HepG2 (cell line): ENCODE results near the gene PSMC3IP. TPM values are rescaled to one million over a fixed set of nuclear protein-coding genes. Genes with fewer than 3 reads are reported as not detected.

Source experiments
- AHR ChIP-seq: IDR thresholded peaks from 2 replicates; pipeline ENCODE4 v1.6.1; 2018; ENCODE audit warnings: missing genetic modification reagents, missing compliant biosample characterization
- FOXO1 ChIP-seq: sonication (generic); formaldehyde crosslinking; IDR thresholded peaks from 2 replicates; pipeline ENCODE4 v1.4.0; 2020; ENCODE audit warnings: missing genetic modification reagents
- JUNB ChIP-seq: sonication (generic); formaldehyde crosslinking; IDR thresholded peaks from 2 replicates; pipeline ENCODE4 v1.8.0; 2022; ENCODE audit warnings: missing genetic modification reagents, mild to moderate bottlenecking, borderline replicate concordance
- MXI1 ChIP-seq: IDR thresholded peaks from 3 replicates; pipeline ENCODE4 v1.6.1; 2012; ENCODE audit warnings: low read depth, low read length, inconsistent platforms, borderline replicate concordance
- PAF1 ChIP-seq: IDR thresholded peaks from 2 replicates; pipeline ENCODE4 v1.6.1; 2016; ENCODE audit warnings: missing genetic modification reagents, missing compliant biosample characterization
- SMC3 ChIP-seq: IDR thresholded peaks from 2 replicates; pipeline ENCODE4 v1.6.1; 2011; ENCODE audit warnings: low read length, improper control_type of control experiment
- SRY ChIP-seq: sonication (generic); formaldehyde crosslinking; IDR thresholded peaks from 2 replicates; pipeline ENCODE4 v1.8.0; 2022; ENCODE audit warnings: mild to moderate bottlenecking, missing genetic modification reagents
- TARDBP ChIP-seq: sonication (generic); formaldehyde crosslinking; IDR thresholded peaks from 2 replicates; pipeline ENCODE4 v1.8.0; 2022; ENCODE audit warnings: mild to moderate bottlenecking, missing genetic modification reagents
- YY1 ChIP-seq: IDR thresholded peaks from 2 replicates; pipeline ENCODE4 v1.6.1; 2011; ENCODE audit warnings: low read length, low read depth, moderate library complexity, mild to moderate bottlenecking; ENCODE audit not compliant: insufficient read depth, insufficient replicate concordance
- ZBED4 ChIP-seq: sonication (generic); formaldehyde crosslinking; IDR thresholded peaks from 2 replicates; pipeline ENCODE4 v1.4.0; 2020; ENCODE audit warnings: missing genetic modification reagents, borderline replicate concordance
- ZBTB25 ChIP-seq: IDR thresholded peaks from 2 replicates; pipeline ENCODE4 v1.6.1; 2018; ENCODE audit warnings: missing genetic modification reagents
- ZFX ChIP-seq: sonication (generic); formaldehyde crosslinking; IDR thresholded peaks from 2 replicates; pipeline ENCODE4 v1.4.0; 2020; ENCODE audit warnings: mild to moderate bottlenecking, low read depth, missing genetic modification reagents, moderate library complexity
- ZNF121 ChIP-seq: sonication (generic); formaldehyde crosslinking; IDR thresholded peaks from 2 replicates; pipeline ENCODE4 v1.5.0; 2020; ENCODE audit warnings: mild to moderate bottlenecking, missing genetic modification reagents
- polyA plus RNA-seq, 8 experiments: library from polyadenylated mRNA; depleted of rRNA in 3 of 8; stranded (reverse) in 7 of 8; unstranded in 1 of 8; fragments of >200 nt; fragmentation: Illumina TruSeq in 4 of 8; extraction: Trizol in 4 of 8; gene quantifications; 2 replicates each; pipeline versions ENCODE4 v1.2.1 to v1.2.3, GENCODE V29; 2011 to 2016; ENCODE audit warnings: low read depth in 4 of 8, missing spikeins in 1 of 8, mixed read lengths in 1 of 8; ENCODE audit not compliant: insufficient read depth in 1 of 8
- total RNA-seq, 5 experiments: library from RNA; depleted of rRNA; stranded (reverse); fragments of >200 nt; fragmentation: Illumina TruSeq; extraction: Trizol; gene quantifications; 2 replicates each; pipeline ENCODE4 v1.2.3, GENCODE V29; 2016; ENCODE audit warnings: low read depth in 1 of 5
- TF ChIP-seq, protein P1 (sequence below): sonication (generic); formaldehyde crosslinking; IDR thresholded peaks from 2 replicates; pipeline ENCODE4 v1.4.0; 2020; ENCODE audit warnings: missing genetic modification reagents, low read depth, mild to moderate bottlenecking, borderline replicate concordance
- TF ChIP-seq, protein P2 (sequence below): sonication (generic); formaldehyde crosslinking; IDR thresholded peaks from 2 replicates; pipeline ENCODE4 v1.4.0; 2020; ENCODE audit warnings: missing genetic modification reagents
- TF ChIP-seq, protein P3 (sequence below): IDR thresholded peaks from 2 replicates; pipeline ENCODE4 v1.4.0; 2020; ENCODE audit warnings: mild to moderate bottlenecking, missing genetic modification reagents

The PSMC3IP gene
- total and polyA plus RNA-seq, 2 of the 13 experiments (the other 11 are each of a cell fraction or from before 2014, with no cell fraction given), result 6.5 to 22.4 TPM

DNA sequence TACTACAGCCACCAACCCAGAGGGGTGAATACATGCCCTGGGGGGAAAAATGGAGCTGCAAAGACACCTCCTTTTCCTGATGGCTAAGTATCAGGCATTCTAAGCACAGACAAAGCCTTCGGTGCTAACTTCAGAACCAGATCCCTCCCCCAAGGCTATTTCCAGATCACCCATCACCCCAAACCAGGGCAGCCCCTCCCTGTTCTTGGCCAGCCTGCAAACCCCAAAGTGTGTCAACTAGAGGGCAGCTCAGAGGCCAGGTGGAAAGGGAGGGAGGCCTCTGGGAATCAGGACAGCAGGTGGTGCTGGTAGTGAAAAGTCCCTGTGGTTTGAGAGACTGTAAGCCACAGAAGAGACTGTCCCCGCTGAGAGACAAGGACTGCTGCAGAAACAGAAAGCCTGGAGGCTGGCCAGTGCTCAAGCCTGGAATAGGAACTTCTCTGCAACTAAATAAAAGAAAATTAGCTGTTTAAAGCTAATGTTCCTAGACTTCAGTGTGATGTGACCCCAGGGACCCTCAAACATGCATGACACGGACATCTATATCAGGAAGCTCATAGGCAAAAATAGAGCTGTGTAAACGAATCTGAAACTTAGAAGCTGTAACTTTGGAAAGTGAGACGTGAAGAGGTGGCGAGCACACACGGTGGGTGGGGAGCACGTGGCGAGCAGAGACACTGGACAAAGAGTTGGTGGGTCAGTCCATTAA is 41.1 kb upstream of the PSMC3IP start (continued):
- TF ChIP-seq ZNF121 (peak; percentile 73), PAF1 (CRISPR knock-in tag) (no peak; the same call in none of the 2 replicates), SMC3 (peak; percentile 79), ZBTB25 (CRISPR knock-in tag) (peak; percentile 81), ZBED4 (no peak), SRY (no peak), ZFX (CRISPR knock-in tag) (peak; percentile 72; the same call in 1 of the 2 replicates), YY1 (peak; percentile 18), FOXO1 (CRISPR knock-in tag) (no peak), MXI1 (no peak), AHR (CRISPR knock-in tag) (peak; percentile 68; the same call in 1 of the 2 replicates), TARDBP (CRISPR knock-in tag) (peak; percentile 76), JUNB (no peak)
- TF ChIP-seq, protein P1, sequence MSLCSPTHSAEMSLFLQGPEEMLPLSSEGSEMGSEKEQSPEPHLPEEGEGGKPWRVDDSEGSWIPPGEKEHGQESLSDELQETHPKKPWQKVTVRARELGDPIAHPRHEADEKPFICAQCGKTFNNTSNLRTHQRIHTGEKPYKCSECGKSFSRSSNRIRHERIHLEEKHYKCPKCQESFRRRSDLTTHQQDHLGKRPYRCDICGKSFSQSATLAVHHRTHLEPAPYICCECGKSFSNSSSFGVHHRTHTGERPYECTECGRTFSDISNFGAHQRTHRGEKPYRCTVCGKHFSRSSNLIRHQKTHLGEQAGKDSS (CRISPR knock-in tag), result peak; percentile 82; the same call in 1 of the 2 replicates
- TF ChIP-seq, protein P2, sequence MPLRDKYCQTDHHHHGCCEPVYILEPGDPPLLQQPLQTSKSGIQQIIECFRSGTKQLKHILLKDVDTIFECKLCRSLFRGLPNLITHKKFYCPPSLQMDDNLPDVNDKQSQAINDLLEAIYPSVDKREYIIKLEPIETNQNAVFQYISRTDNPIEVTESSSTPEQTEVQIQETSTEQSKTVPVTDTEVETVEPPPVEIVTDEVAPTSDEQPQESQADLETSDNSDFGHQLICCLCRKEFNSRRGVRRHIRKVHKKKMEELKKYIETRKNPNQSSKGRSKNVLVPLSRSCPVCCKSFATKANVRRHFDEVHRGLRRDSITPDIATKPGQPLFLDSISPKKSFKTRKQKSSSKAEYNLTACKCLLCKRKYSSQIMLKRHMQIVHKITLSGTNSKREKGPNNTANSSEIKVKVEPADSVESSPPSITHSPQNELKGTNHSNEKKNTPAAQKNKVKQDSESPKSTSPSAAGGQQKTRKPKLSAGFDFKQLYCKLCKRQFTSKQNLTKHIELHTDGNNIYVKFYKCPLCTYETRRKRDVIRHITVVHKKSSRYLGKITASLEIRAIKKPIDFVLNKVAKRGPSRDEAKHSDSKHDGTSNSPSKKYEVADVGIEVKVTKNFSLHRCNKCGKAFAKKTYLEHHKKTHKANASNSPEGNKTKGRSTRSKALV (CRISPR knock-in tag), result no peak
- TF ChIP-seq, protein P3, sequence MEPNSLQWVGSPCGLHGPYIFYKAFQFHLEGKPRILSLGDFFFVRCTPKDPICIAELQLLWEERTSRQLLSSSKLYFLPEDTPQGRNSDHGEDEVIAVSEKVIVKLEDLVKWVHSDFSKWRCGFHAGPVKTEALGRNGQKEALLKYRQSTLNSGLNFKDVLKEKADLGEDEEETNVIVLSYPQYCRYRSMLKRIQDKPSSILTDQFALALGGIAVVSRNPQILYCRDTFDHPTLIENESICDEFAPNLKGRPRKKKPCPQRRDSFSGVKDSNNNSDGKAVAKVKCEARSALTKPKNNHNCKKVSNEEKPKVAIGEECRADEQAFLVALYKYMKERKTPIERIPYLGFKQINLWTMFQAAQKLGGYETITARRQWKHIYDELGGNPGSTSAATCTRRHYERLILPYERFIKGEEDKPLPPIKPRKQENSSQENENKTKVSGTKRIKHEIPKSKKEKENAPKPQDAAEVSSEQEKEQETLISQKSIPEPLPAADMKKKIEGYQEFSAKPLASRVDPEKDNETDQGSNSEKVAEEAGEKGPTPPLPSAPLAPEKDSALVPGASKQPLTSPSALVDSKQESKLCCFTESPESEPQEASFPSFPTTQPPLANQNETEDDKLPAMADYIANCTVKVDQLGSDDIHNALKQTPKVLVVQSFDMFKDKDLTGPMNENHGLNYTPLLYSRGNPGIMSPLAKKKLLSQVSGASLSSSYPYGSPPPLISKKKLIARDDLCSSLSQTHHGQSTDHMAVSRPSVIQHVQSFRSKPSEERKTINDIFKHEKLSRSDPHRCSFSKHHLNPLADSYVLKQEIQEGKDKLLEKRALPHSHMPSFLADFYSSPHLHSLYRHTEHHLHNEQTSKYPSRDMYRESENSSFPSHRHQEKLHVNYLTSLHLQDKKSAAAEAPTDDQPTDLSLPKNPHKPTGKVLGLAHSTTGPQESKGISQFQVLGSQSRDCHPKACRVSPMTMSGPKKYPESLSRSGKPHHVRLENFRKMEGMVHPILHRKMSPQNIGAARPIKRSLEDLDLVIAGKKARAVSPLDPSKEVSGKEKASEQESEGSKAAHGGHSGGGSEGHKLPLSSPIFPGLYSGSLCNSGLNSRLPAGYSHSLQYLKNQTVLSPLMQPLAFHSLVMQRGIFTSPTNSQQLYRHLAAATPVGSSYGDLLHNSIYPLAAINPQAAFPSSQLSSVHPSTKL, result peak; percentile 57
